SH-SY5Y (cell line): ENCODE data around the gene CCDC192.

Experiments used
- GATA2 ChIP-seq: IDR thresholded peaks from 2 replicates; pipeline ENCODE4 v1.6.1; 2011; ENCODE audit warnings: mild to moderate bottlenecking, low read depth, low read length
- GATA3 ChIP-seq: IDR thresholded peaks from 2 replicates; pipeline ENCODE4 v1.6.1; 2011; ENCODE audit warnings: low read depth, mild to moderate bottlenecking, low read length, moderate library complexity

- no peak for TF ChIP-seq GATA2
- no peak for TF ChIP-seq GATA3
Measured at GRCh38 chr5:127826011-127826410, 122.8 kb downstream of the CCDC192 start.
